Measurements from ENCODE around the gene NCK2.

DNA sequence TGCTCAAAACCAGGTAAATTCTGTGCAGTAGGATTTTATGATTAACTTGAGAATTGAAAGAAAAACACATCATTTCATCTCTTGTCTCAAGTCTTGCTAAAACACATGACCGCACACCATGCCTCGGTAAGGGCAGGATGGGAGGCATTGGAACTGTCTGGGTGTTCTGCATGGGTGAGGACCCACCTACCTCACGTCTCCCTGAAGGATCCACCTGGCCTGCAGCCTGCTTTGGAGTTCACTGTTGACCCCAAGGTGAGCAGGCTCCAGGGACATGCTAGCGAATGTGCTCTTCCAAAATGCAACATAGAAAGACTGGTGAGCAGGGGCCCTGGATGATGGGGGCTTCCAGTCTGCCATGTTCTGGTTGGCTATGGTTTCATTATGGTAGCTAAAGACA, 131.5 kb downstream of the NCK2 start:
- TF ChIP-seq, protein P1, sequence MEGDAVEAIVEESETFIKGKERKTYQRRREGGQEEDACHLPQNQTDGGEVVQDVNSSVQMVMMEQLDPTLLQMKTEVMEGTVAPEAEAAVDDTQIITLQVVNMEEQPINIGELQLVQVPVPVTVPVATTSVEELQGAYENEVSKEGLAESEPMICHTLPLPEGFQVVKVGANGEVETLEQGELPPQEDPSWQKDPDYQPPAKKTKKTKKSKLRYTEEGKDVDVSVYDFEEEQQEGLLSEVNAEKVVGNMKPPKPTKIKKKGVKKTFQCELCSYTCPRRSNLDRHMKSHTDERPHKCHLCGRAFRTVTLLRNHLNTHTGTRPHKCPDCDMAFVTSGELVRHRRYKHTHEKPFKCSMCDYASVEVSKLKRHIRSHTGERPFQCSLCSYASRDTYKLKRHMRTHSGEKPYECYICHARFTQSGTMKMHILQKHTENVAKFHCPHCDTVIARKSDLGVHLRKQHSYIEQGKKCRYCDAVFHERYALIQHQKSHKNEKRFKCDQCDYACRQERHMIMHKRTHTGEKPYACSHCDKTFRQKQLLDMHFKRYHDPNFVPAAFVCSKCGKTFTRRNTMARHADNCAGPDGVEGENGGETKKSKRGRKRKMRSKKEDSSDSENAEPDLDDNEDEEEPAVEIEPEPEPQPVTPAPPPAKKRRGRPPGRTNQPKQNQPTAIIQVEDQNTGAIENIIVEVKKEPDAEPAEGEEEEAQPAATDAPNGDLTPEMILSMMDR (conservative IDR thresholded peaks at IDR 0.05; ENCODE audit: low read depth, low read length): no peak
- no peak for TF ChIP-seq EZH2 (IDR thresholded peaks at IDR 0.05; ENCODE audit: low read length, unreplicated experiment)
- TF ChIP-seq EZH2phosphoT487 (IDR thresholded peaks at IDR 0.05; ENCODE audit: borderline replicate concordance, low read length): no peak
